COLO829 (cell line): ENCODE results near the gene CYP4F8.
"Not testable (repeated sequence)": the region's sequence is repeated elsewhere in the genome, so short reads cannot be mapped to it uniquely, and the experiment has no call there.

Experiments
- DNase-seq: peaks from one replicate; pipeline ENCODE4 v3.0.0; 2012; ENCODE audit warnings: low spot score

The CYP4F8 gene

GRCh38 chr19:15644816-15645215, 29.8 kb downstream of the CYP4F8 start:
- DNase-seq: no peak

- DNase-seq: no peak
Observed at GRCh38 chr19:15649526-15649925, 34.5 kb downstream of the CYP4F8 start.

- DNase-seq: not testable (repeated sequence)
Observed at GRCh38 chr19:15650123-15650522, 35.1 kb downstream of the CYP4F8 start.

- DNase-seq: no peak
Observed at GRCh38 chr19:15651791-15652190, 36.8 kb downstream of the CYP4F8 start.

GRCh38 chr19:15652559-15653278, 37.7 kb downstream of the CYP4F8 start:
- DNase-seq: no peak

GRCh38 chr19:15656467-15656866, 41.4 kb downstream of the CYP4F8 start:
- DNase-seq: no peak

GRCh38 chr19:15663247-15663646, 48.2 kb downstream of the CYP4F8 start:
- DNase-seq: no peak

- DNase-seq: no peak
Observed at GRCh38 chr19:15666186-15666585, 51.2 kb downstream of the CYP4F8 start.

GRCh38 chr19:15666883-15667282, 51.9 kb downstream of the CYP4F8 start:
- DNase-seq: no peak

- DNase-seq: no peak
Observed at GRCh38 chr19:15669440-15669839, 54.4 kb downstream of the CYP4F8 start.

- DNase-seq: no peak
Observed at GRCh38 chr19:15669891-15670290, 54.9 kb downstream of the CYP4F8 start.

GRCh38 chr19:15671237-15671821, 56.3 kb downstream of the CYP4F8 start:
- no peak for DNase-seq

GRCh38 chr19:15671891-15672579, 57.0 kb downstream of the CYP4F8 start:
- DNase-seq: no peak

GRCh38 chr19:15672580-15673175, 57.7 kb downstream of the CYP4F8 start, which contains the start of gene CYP4F12:
Gene CYP4F12 (plus strand): TSS chr19:15673087. CDS start chr19:15673530, 443 bp downstream.
- no peak for DNase-seq

GRCh38 chr19:15673176-15673654, 58.2 kb downstream of the CYP4F8 start:
- DNase-seq: no peak

- no peak for DNase-seq
Observed at GRCh38 chr19:15675560-15675959, 60.5 kb downstream of the CYP4F8 start.

- no peak for DNase-seq
Observed at GRCh38 chr19:15679089-15679488, 64.1 kb downstream of the CYP4F8 start.

GRCh38 chr19:15679865-15680264, 64.8 kb downstream of the CYP4F8 start:
- DNase-seq: not testable (repeated sequence)
